PC-3 (cell line): ENCODE data around the gene GSG1L.

Experiments used
- CTCF ChIP-seq: fragments of 300-600 bp; sonication (generic); conservative IDR thresholded peaks from 2 replicates; pipeline ENCODE4 v1.5.1; 2017; ENCODE audit warnings: antibody characterized with exemption, low read depth, mild to moderate bottlenecking, low read length
- EZH2 ChIP-seq: fragments of 300-600 bp; sonication (generic); IDR thresholded peaks from one replicate; pipeline ENCODE4 v1.6.1; 2017; ENCODE audit warnings: antibody characterized with exemption, mild to moderate bottlenecking, low read length; ENCODE audit not compliant: unreplicated experiment

GRCh38 chr16:28112908-28113307 is 49.4 kb upstream of the GSG1L start:
- TF ChIP-seq CTCF (no peak), EZH2 (no peak)
